ENCODE results near the gene ZFP36L1. TPM values are rescaled to one million over a fixed set of nuclear protein-coding genes. Genes with fewer than 3 reads are reported as not detected.
A peak's percentile ranks its signal among the peaks of the same experiment; 100 is the strongest.

ZFP36L1 gene
- total and polyA plus RNA-seq, 10 donors = 65.7 to 443 (median 305) TPM

GRCh38 chr14:68820119-68820518, 27.3 kb upstream of the ZFP36L1 start:
- WGBS, 5 donors = 86 to 93% (median 88%) methylated on average over 7 to 9 of the region's 9 CpGs
- peak overlapping the region in 6 of 8 donors; percentile 7 to 60 (median 27) for H3K27ac ChIP-seq
- intact Hi-C loops (cut with DNase I; ENCODE audit: low total_unique reads) = loop anchor here (5.0 kb wide), 1 partner anchor 883 kb away; no protein-coding TSS in a partner anchor

DNA sequence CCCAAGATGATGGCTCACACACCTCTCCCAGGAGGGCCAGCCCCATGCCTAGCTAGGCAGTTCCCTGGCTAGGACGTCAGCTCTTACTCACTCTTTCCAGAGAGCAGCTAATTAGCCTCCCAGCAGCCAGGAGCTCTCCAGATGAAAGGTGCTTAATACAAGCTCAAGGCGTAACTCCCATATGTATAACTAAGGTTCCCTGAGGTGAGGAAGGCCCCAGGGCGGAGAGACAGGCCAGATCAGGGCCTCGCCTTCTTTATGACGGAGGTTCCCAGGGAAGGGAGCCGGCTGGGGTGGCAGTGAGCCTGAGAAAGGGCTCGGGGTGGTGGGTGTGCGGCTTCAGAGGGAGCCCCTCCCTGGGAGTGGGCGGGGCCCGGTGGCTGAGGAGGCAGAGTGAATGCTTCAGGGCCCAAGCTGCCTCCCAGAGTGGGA, 26.4 kb upstream of the ZFP36L1 start:
- TF ChIP-seq POLR2AphosphoS5 (IDR thresholded peaks at IDR 0.05) = no peak
- no peak for TF ChIP-seq POLR2A (IDR thresholded peaks at IDR 0.05)
- TF ChIP-seq, protein P1, sequence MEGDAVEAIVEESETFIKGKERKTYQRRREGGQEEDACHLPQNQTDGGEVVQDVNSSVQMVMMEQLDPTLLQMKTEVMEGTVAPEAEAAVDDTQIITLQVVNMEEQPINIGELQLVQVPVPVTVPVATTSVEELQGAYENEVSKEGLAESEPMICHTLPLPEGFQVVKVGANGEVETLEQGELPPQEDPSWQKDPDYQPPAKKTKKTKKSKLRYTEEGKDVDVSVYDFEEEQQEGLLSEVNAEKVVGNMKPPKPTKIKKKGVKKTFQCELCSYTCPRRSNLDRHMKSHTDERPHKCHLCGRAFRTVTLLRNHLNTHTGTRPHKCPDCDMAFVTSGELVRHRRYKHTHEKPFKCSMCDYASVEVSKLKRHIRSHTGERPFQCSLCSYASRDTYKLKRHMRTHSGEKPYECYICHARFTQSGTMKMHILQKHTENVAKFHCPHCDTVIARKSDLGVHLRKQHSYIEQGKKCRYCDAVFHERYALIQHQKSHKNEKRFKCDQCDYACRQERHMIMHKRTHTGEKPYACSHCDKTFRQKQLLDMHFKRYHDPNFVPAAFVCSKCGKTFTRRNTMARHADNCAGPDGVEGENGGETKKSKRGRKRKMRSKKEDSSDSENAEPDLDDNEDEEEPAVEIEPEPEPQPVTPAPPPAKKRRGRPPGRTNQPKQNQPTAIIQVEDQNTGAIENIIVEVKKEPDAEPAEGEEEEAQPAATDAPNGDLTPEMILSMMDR (IDR thresholded peaks at IDR 0.05 in 8 of 11, conservative IDR thresholded peaks at IDR 0.05 in 3 of 11) = no peak
- Histone ChIP-seq H3K36me3 (no peaks in the 10 kb centered on the region), H3K27me3 (replicated peaks in 1 of 7) (no peaks in the 10 kb centered on the region), H3K4me3 (no peak overlapping the region), H3K27ac (peak overlapping the region in 1 of 8 donors; percentile 34), H3K4me1 (peaks cover 19 to 84% (median 59%) of the 10 kb centered on the region in 6 donors), H3K9me3 (no peaks in the 10 kb centered on the region)
- intact Hi-C loops (cut with DNase I; ENCODE audit: low total_unique reads) = no loop called here
- DNase-seq = no peak
- WGBS, 5 donors = 71 to 87% (median 84%) methylated on average over 10 of the region's 10 CpGs

More at GRCh38 chr14:68820119-68820518, 27.3 kb upstream of the ZFP36L1 start:
- Histone ChIP-seq H3K9me3 (no peaks in the 10 kb centered on the region), H3K4me3 (no peak overlapping the region), H3K4me1 (peaks cover 13 to 84% (median 59%) of the 10 kb centered on the region in 6 donors), H3K27me3 (replicated peaks in 1 of 7) (no peaks in the 10 kb centered on the region), H3K36me3 (no peaks in the 10 kb centered on the region)
- TF ChIP-seq, protein P1 (IDR thresholded peaks at IDR 0.05 in 8 of 11, conservative IDR thresholded peaks at IDR 0.05 in 3 of 11) = no peak
- TF ChIP-seq POLR2A (IDR thresholded peaks at IDR 0.05) = no peak
- no peak for DNase-seq

DNA sequence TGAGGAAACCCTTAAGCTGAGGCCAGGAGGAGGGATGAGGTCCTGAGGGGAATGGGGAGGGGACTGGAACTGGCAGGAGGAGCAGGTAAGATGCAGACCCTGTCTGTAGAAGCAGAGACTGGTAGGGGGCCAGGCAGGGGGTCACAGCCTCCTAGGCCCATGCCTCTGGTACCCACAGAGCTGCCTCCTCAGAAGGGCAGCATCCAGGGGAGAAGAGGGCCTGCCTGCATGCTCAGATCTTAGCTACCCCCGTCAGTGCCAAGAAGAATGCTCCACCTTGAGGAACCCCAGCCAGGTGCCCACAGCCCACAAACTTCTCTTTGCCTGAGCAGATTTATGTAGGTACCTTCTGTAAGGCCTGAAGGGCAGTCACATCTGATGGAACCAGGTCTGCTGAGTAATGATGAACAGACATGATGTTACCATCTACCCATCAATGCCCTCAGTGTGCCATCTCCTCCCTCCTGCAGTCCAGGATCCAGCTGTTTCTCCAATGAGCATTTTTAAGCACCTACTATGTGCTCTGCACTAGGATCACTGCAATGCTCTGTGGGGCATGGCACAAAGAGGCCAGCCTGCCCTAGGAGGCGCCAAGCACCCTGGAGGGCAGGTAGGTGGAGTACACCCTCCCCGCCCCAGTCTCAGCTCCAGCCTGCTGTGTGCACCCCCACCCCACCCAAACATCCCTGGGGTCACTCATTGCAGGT, 24.8 kb upstream of the ZFP36L1 start:
- DNase-seq = no peak
- H3K4me1 ChIP-seq = peaks cover 35 to 93% (median 73%) of the 10 kb centered on the region in 6 donors

More for the DNA sequence above, 24.8 kb upstream of the ZFP36L1 start:
- Histone ChIP-seq H3K27me3 (replicated peaks in 1 of 7) (no peaks in the 10 kb centered on the region), H3K4me3 (no peak overlapping the region), H3K36me3 (no peaks in the 10 kb centered on the region), H3K9me3 (no peaks in the 10 kb centered on the region), H3K27ac (peak overlapping the region in 4 of 8 donors; percentile 97 to 100 (median 99))
- 75 to 97% (median 89%) methylated on average over 3 of the region's 3 CpGs for WGBS, 5 donors
- TF ChIP-seq POLR2AphosphoS5 (IDR thresholded peaks at IDR 0.05) (no peak), POLR2A (IDR thresholded peaks at IDR 0.05) (no peak)
- TF ChIP-seq, protein P1 (IDR thresholded peaks at IDR 0.05 in 8 of 11, conservative IDR thresholded peaks at IDR 0.05 in 3 of 11) = no peak
- intact Hi-C loops (cut with DNase I; ENCODE audit: low total_unique reads) = no loop called here

All from spleen (tissue), 11 donors.